Thymus (tissue), 11 donors: Measurements from ENCODE around the gene GPR18. TPM values are rescaled to one million over a fixed set of nuclear protein-coding genes. Genes with fewer than 3 reads are reported as not detected.
"Not testable (repeated sequence)": the region's sequence is repeated elsewhere in the genome, so short reads cannot be mapped to it uniquely, and the experiment has no call there.

ENCODE experiments used
- DNase-seq, 9 donors: peaks; one replicate each; pipeline ENCODE4 v3.0.0-alpha.2; 2013; ENCODE audit warnings: low spot score in 9 of 9, low read depth in 6 of 9, missing footprints in 1 of 9
- H3K27ac ChIP-seq, 2 donors: one replicate each; pipeline ENCODE4 v1.5.1; 2013; ENCODE audit warnings: control low read depth in 1 of 2, low read depth in 1 of 2, low read length in 1 of 2, mild to moderate bottlenecking in 1 of 2, moderate library complexity in 1 of 2
- H3K27me3 ChIP-seq, 2 donors: one replicate each; pipeline ENCODE4 v1.5.1; 2013; ENCODE audit warnings: low read length in 1 of 2; ENCODE audit not compliant: control insufficient read depth in 2 of 2, insufficient read depth in 1 of 2
- H3K36me3 ChIP-seq, 2 donors: one replicate each; pipeline ENCODE4 v1.5.1; 2013; ENCODE audit warnings: low read length in 1 of 2, mild to moderate bottlenecking in 1 of 2, moderate library complexity in 1 of 2; ENCODE audit not compliant: control insufficient read depth in 2 of 2, insufficient read depth in 2 of 2
- H3K4me1 ChIP-seq, 2 donors: one replicate each; pipeline ENCODE4 v1.5.1; 2013; ENCODE audit warnings: low read length in 2 of 2; ENCODE audit not compliant: control insufficient read depth in 2 of 2, insufficient read depth in 2 of 2
- H3K4me3 ChIP-seq, 2 donors: one replicate each; pipeline ENCODE4 v1.5.1; 2013; ENCODE audit warnings: low read length in 2 of 2, control low read depth in 1 of 2, mild to moderate bottlenecking in 1 of 2
- H3K9me3 ChIP-seq, 2 donors: one replicate each; pipeline ENCODE4 v1.5.1; 2013; ENCODE audit warnings: low read length in 1 of 2, mild to moderate bottlenecking in 1 of 2; ENCODE audit not compliant: control insufficient read depth in 2 of 2, insufficient read depth in 1 of 2
- WGBS: extraction: QIAGEN DNeasy Blood & Tissue Kit; methylation state at CpG from one replicate; pipeline ENCODE4 v1.1.7; 2013; 5-methylcytosine and 5-hydroxymethylcytosine counted together
- polyA plus RNA-seq: library from polyadenylated mRNA; stranded (reverse); fragments of 200-250 nt; gene quantifications from one replicate; pipeline ENCODE4 v1.2.3, GENCODE V29; 2013
- total RNA-seq: library from RNA; stranded (reverse); fragments of 120-200 nt; gene quantifications from one replicate; pipeline ENCODE4 v1.2.4, GENCODE V29; 2013
- donor health status: healthy.

Gene GPR18
- total and polyA plus RNA-seq, 2 donors: 6.7 to 8.1 TPM

GRCh38 chr13:99215184-99215830 is 42.9 kb downstream of the GPR18 start:
- WGBS: 26% methylated on average over 15 of the region's 15 CpGs
- Histone ChIP-seq H3K4me3 (peak overlapping the region; percentile 8 to 21), H3K4me1 (peaks cover 32 to 65% of the 10 kb centered on the region in 2 donors), H3K27ac (peak overlapping the region; percentile 81 to 84), H3K36me3 (peaks cover 0 to 4% of the 10 kb centered on the region in 2 donors), H3K27me3 (no peaks in the 10 kb centered on the region), H3K9me3 (peaks cover 0 to 3% of the 10 kb centered on the region in 2 donors)
- peak in 5 of 9 donors; percentile 57 to 84 (median 68) for DNase-seq

GRCh38 chr13:99214731-99215130 is 43.4 kb downstream of the GPR18 start:
- Histone ChIP-seq H3K4me3 (no peak overlapping the region), H3K36me3 (peaks cover 0 to 4% of the 10 kb centered on the region in 2 donors), H3K9me3 (peaks cover 0 to 3% of the 10 kb centered on the region in 2 donors), H3K4me1 (peaks cover 32 to 63% of the 10 kb centered on the region in 2 donors), H3K27me3 (no peaks in the 10 kb centered on the region), H3K27ac (peak overlapping the region; percentile 76 to 81)
- WGBS: 38% methylated on average over 1 of the region's 1 CpG
- no peak for DNase-seq

DNA sequence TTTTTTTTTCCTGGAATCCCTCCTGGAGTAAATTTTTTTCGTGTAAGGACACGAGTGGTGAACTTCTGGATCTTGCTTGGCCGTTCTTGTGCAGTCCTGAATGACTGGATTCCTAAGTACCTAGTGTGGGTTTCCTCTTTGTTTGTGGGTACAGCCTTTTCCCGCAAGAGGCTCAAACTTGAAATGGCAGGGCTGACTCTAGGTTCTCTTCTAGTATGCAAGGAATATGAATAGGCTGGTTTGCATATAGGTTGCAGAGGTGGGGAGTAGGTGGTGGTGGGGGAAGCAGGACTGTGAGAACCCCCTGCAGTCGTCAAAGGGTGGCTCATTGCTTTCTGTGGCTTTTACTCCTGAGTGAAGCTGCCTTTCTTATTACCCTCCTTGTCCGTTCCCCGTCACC is 43.9 kb downstream of the GPR18 start:
- peak in 3 of 9 donors; percentile 34 to 63 (median 45) for DNase-seq
- H3K27me3 ChIP-seq: no peaks in the 10 kb centered on the region
- peaks cover 0 to 4% of the 10 kb centered on the region in 2 donors for H3K36me3 ChIP-seq
- WGBS: 10% methylated on average over 7 of the region's 7 CpGs
- H3K4me3 ChIP-seq: no peak overlapping the region
- H3K4me1 ChIP-seq: peaks cover 31 to 60% of the 10 kb centered on the region in 2 donors
- H3K9me3 ChIP-seq: peaks cover 0 to 3% of the 10 kb centered on the region in 2 donors
- H3K27ac ChIP-seq: peak overlapping the region; percentile 76 to 81

- no peak overlapping the region for H3K4me3 ChIP-seq
- H3K9me3 ChIP-seq: no peaks in the 10 kb centered on the region
- WGBS: 96% methylated on average over 5 of the region's 5 CpGs
- no peaks in the 10 kb centered on the region for H3K27me3 ChIP-seq
- H3K36me3 ChIP-seq: peaks cover 6 to 13% of the 10 kb centered on the region in 2 donors
- peaks cover 21 to 40% of the 10 kb centered on the region in 2 donors for H3K4me1 ChIP-seq
- DNase-seq: no peak
- no peak overlapping the region for H3K27ac ChIP-seq
Observed at GRCh38 chr13:99211421-99212035, 46.7 kb downstream of the GPR18 start.

- not testable (repeated sequence) for DNase-seq, H3K27me3 ChIP-seq, H3K4me3 ChIP-seq, H3K27ac ChIP-seq, H3K9me3 ChIP-seq
- peaks cover 12 to 22% of the 10 kb centered on the region in 2 donors for H3K36me3 ChIP-seq
- H3K4me1 ChIP-seq: peaks cover 21 to 36% of the 10 kb centered on the region in 2 donors
- 98% methylated on average over 9 of the region's 9 CpGs for WGBS
Observed at GRCh38 chr13:99210627-99211026, 47.6 kb downstream of the GPR18 start.

DNA sequence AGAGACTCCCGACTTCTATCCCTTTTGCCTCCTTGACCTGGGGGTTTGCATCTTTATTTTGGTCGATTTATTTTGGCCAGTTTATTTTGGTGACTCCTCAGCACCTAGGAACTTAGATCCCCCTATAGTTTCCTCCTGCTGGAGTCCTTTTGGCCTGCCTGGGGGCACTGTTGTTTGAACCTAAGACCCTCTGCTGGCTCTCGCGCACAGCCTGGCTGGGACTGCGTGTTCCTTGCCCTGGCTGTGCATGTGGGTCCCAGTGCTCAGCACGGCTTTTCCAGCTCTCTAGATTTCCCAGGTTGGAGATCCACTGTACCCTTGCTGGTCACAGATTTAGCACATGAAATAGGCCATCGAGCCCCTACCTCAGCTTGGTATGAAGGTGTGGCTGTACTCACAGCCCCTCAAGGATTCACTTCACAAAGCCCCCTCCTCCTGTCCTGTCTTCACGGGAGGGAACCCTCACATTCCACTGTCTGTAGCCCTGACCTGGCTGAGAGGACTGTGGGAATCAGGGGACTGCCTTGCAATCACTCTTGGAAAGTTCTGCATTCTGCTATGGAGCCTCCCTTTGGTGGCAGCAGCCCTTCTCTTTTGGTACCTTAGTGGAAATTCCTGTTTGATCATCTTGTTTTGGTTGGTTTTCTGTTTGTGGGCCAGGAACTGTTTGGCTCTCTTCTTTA is 49.2 kb downstream of the GPR18 start:
- Histone ChIP-seq H3K4me3 (no peak overlapping the region), H3K27me3 (no peaks in the 10 kb centered on the region), H3K4me1 (peaks cover 30 to 39% of the 10 kb centered on the region in 2 donors), H3K36me3 (peaks cover 12 to 22% of the 10 kb centered on the region in 2 donors), H3K27ac (no peak overlapping the region), H3K9me3 (no peaks in the 10 kb centered on the region)
- DNase-seq: no peak
- WGBS: 95% methylated on average over 8 of the region's 8 CpGs

DNA sequence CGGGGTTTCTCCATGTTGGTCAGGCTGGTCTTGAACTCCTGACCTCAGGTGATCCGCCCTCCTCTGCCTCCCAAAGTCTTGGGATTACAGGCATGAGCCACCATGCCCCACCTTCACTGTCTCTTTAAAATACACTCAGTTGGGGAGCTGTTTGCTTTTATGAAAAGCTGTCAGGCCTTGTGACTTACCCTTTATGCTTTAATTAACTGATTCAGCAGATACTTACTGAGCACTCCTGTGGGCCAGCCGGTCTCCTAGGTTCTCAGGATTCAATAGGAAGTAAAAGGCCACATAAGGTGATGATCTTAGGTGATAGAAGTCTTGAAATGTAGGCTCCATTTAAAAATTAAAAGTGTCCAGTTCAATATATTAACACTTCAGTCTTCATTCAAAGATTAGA is 50.0 kb downstream of the GPR18 start:
- Histone ChIP-seq H3K4me1 (peaks cover 36 to 40% of the 10 kb centered on the region in 2 donors), H3K36me3 (peaks cover 15 to 22% of the 10 kb centered on the region in 2 donors), H3K27me3 (no peaks in the 10 kb centered on the region), H3K4me3 (no peak overlapping the region), H3K9me3 (no peaks in the 10 kb centered on the region), H3K27ac (no peak overlapping the region)
- 96% methylated on average over 3 of the region's 3 CpGs for WGBS
- DNase-seq: no peak

GRCh38 chr13:99207511-99207910 is 50.7 kb downstream of the GPR18 start:
- Histone ChIP-seq H3K4me1 (peaks cover 39 to 47% of the 10 kb centered on the region in 2 donors), H3K36me3 (peaks cover 15 to 22% of the 10 kb centered on the region in 2 donors), H3K27ac (no peak overlapping the region), H3K9me3 (no peaks in the 10 kb centered on the region), H3K27me3 (no peaks in the 10 kb centered on the region), H3K4me3 (no peak overlapping the region)
- WGBS: 98% methylated on average over 7 of the region's 7 CpGs
- no peak for DNase-seq

GRCh38 chr13:99206873-99207272 is 51.3 kb downstream of the GPR18 start:
- no peaks in the 10 kb centered on the region for H3K27me3 ChIP-seq
- H3K27ac ChIP-seq: no peak overlapping the region
- peaks cover 15 to 22% of the 10 kb centered on the region in 2 donors for H3K36me3 ChIP-seq
- 98% methylated on average over 5 of the region's 5 CpGs for WGBS
- peaks cover 45 to 50% of the 10 kb centered on the region in 2 donors for H3K4me1 ChIP-seq
- no peak overlapping the region for H3K4me3 ChIP-seq
- H3K9me3 ChIP-seq: no peaks in the 10 kb centered on the region
- DNase-seq: no peak
